ENCODE data around the gene RUNX2. TPM values are rescaled to one million over a fixed set of nuclear protein-coding genes. Genes with fewer than 3 reads are reported as not detected.
A peak's percentile ranks its signal among the peaks of the same experiment; 100 is the strongest.

The RUNX2 gene
- total RNA-seq, 1 experiment from 2014 or later = 13.7 TPM

DNA sequence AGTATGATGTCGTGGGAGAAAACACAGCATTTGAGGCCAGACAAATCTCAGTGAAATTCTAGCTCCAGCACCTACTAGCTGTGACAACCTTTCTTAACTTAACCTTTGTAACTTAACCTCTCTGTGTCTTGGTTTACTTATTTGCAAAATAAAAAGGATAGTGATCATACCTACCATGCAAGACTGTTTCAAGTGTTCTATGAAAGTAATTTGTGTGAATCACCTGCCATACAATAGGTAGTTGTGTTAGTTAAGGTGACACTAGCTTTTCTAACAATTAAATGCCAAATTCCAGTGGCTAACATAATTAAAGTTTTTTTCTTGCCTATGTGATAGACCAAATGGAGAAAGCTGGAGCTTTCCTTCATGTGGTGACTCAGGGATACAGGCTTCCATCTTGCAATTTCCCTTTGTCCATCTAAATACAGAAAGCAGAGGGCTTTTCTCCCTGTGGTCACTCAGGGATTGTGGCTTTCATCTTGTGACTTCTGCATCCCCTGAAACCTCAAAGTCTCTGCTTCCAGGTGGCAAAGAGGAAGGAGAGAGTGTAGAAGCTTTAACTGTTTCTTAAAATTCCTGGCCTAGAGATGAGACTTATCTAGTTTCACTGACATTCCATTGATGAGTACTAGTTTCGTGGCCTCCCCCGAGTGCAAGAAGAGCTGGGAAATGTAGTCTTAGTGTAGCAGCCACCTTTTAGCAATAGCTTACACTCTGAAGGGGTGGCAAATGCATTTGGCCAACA, 376.1 kb downstream of the RUNX2 start:
- DNase-seq (ENCODE audit: low read depth) = peak; percentile 37

DNA sequence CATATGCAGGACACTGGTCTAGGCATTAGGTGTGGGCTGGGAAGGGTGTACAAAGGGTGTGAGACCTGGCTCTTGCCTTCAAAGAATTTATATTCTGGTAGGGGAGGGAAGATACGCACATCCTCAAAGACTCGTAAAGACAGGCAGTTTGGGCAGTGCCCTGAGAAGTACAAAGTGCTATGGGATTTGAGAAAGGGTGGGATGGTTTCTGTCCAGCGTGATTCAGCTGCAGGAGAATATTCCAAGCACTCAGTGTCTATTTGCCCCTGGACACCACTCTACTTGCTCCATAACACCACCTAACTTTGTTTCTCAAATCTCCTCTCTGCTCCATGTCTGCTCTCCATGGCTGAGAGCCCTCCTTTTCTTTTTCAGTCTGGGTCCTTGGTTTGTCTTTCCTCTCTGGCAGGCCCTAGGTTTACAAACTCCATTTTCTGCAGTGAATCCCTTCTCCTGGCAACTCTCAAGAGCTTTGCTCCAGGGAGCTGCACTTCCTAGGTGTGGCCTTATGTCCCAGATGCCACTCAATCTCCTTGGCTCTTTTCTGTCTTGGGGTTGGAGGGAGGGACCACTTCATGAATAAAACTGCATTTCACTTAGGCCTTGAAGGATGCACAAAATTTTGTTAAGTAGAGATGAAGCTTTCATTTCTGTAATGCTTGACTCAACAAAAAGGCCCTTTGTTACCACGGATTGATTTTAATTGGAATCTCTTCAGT, 377.2 kb downstream of the RUNX2 start:
- no peak for DNase-seq (ENCODE audit: low read depth)

GRCh38 chr6:45706319-45706718, 378.2 kb downstream of the RUNX2 start:
- no peak for DNase-seq (ENCODE audit: low read depth)

- no peak for DNase-seq (ENCODE audit: low read depth)
Measured at GRCh38 chr6:45707176-45707575, 379.0 kb downstream of the RUNX2 start.

DNA sequence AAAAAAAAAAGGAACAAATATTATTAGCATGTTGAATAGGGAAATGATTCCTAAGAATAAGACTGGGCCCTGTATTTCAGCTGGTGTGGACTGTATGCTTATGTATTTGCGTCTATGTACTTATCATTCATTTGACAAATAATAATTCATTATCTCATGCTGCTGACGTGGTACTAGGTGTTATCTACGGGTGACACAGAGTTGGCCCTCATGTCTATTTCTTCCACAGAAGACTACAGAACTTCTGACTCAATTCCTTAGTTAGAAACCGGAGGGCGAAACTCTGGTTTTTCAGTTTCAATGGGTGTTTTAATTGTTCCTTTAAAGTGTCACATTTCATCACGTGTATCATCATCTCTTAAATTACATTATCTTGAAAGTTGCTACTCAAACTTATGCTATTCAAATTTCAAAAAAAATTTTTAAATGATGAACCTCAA, 381.7 kb downstream of the RUNX2 start:
- DNase-seq (ENCODE audit: low read depth) = no peak

- peak; percentile 90 for DNase-seq (ENCODE audit: low read depth)
Measured at GRCh38 chr6:45710304-45710821, 382.2 kb downstream of the RUNX2 start.

DNA sequence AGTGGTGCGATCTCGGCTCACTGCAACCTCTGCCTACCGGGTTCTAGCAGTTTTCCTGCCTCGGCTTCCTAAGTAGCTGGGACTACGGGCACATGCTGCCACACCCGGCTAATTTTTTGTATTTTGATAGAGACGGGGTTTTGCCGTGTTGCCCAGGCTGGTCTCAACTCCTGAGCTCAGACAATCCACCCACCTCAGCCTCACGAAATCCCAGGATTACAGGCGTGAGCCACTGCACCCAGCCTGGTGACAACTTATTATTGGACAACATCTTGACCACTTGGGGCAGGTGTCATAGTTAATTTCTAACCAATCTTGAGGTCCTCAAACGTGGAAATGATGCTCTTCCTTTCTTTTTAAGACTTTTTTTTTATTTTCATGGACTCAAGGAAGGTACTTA, 383.9 kb downstream of the RUNX2 start:
- no peak for DNase-seq (ENCODE audit: low read depth)

GRCh38 chr6:45712786-45713185, 384.7 kb downstream of the RUNX2 start:
- DNase-seq (ENCODE audit: low read depth) = no peak

Other genes starting within 250 kb of the RUNX2 start
- 35.8 and 49.7 TPM in 2 replicates for gene SUPT3H, start 49.6 kb downstream of the RUNX2 start, total RNA-seq (2014; rRNA removed; shearing (Covaris generic))

Measured in Daoy (cell line).